ENCODE measurements around the gene TWF2. TPM values are rescaled to one million over a fixed set of nuclear protein-coding genes. Genes with fewer than 3 reads are reported as not detected.

The TWF2 gene
- total and polyA plus RNA-seq, 9 of the 15 experiments (the other 6 are each of a cell fraction or from before 2014, with no cell fraction given): 0.11 to 61.9 (median 29.7) TPM

DNA sequence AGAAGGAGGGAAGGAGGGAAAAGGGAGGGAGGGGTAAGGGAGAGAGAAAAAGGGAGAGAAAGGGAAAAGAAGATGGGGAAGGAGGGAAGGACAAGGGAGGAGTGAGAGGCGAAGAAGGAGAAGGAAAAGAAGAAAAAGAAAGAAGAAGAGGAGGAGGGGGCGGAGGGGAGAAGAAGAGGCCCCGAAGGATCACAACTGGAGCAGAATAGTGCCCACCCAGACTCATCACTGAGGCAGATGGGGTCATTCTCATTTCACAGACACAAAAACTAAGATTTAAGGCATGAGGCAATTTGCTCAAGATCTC lies 43.7 kb downstream of the TWF2 start (continued):
- TF ChIP-seq BACH1 (tag; IDR thresholded peaks at IDR 0.05): no peak
- TF ChIP-seq CEBPG (CRISPR knock-in tag; IDR thresholded peaks at IDR 0.05): no peak
- no peak for TF ChIP-seq CEBPG (tag; conservative IDR thresholded peaks at IDR 0.05 in 1 of 2, IDR thresholded peaks at IDR 0.05 in 1 of 2)

- peaks cover 7% of the 10 kb centered on the region; the same call in 1 of the 3 replicates for H3K36me3 ChIP-seq (ENCODE audit: control insufficient read depth, insufficient read depth, low read length)
- no peaks in the 10 kb centered on the region for H3K9me3 ChIP-seq (replicated peaks; ENCODE audit: control insufficient read depth, insufficient read depth, low read depth, low read length)
- no peak overlapping the region; a peak in 1 of 4 replicates for H3K9ac ChIP-seq (ENCODE audit: insufficient read depth in 1 of 2, low read depth in 2 of 2, low read length in 2 of 2)
- TF ChIP-seq ZFP36 (IDR thresholded peaks at IDR 0.05; ENCODE audit: low read depth, low read length, partially characterized antibody) (peak; percentile 47), HINFP (tag; conservative IDR thresholded peaks at IDR 0.05; ENCODE audit: low read depth) (no peak)
- H3K27ac ChIP-seq (ENCODE audit: extremely low read depth, low read depth, low read length): no peak overlapping the region
- no peaks in the 10 kb centered on the region for H4K20me1 ChIP-seq (replicated peaks; ENCODE audit: control insufficient read depth, insufficient read depth, low read length)
- H2AFZ ChIP-seq (ENCODE audit: low read depth, low read length): no peak overlapping the region
- ChIA-PET CTCF (ENCODE audit: low intra/inter-chr PET ratio) (no interaction called here), POLR2A (interaction anchor here (0.9 to 2.0 kb wide), 2 partner anchors 11 to 13 kb away, joined by 3 to 5 read pairs; no protein-coding TSS in a partner anchor)
- H3K79me2 ChIP-seq (ENCODE audit: control insufficient read depth, insufficient read depth, low read length): peaks cover 16% of the 10 kb centered on the region
- intact Hi-C loops (cut with micrococcal nuclease): no loop called here
- FAIRE-seq: no peak
- no peak overlapping the region for H3K4me2 ChIP-seq (ENCODE audit: insufficient read depth, low read length)
- H3K4me1 ChIP-seq (replicated peaks in 1 of 2; ENCODE audit: control insufficient read depth in 2 of 2, insufficient read depth in 2 of 2, low read length in 2 of 2): peaks cover 37 to 51% of the 10 kb centered on the region in 2 experiments
- H3K27me3 ChIP-seq (ENCODE audit: control insufficient read depth in 2 of 2, insufficient read depth in 2 of 2, low read length in 2 of 2): no peaks in the 10 kb centered on the region
- BruUV-seq (replicated peaks): no TSS peak
- no peak for DNase-seq (ENCODE audit: extremely low read depth in 1 of 4, low spot score in 3 of 4)
- no peak for ATAC-seq
- no peak overlapping the region for H3K4me3 ChIP-seq
- H3K9me1 ChIP-seq (ENCODE audit: control insufficient read depth, insufficient read depth, low read length): peaks cover 6% of the 10 kb centered on the region
- WGBS (ENCODE audit: insufficient coverage, low coverage, missing lambda C conversion rate): 76% methylated on average over 11 of the region's 14 CpGs
- in situ Hi-C loops (cut with MboI): no loop called here
Observed at GRCh38 chr3:52194485-52195290, 44.3 kb downstream of the TWF2 start.

All from K562 (cell line).